Uterus (tissue), 2 donors: ENCODE data around the gene CHCHD1.

ENCODE experiments used
- CTCF ChIP-seq, 4 experiments: fragments of 200-600 bp in 2 of 4; fragments of 450-650 bp in 2 of 4; sonication (generic) in 2 of 4; IDR thresholded peaks; one replicate each; pipeline ENCODE4 v1.5.1; 2016 to 2019; ENCODE audit warnings: antibody characterized with exemption in 4 of 4, mild to moderate bottlenecking in 2 of 4, moderate library complexity in 1 of 4
- POLR2A ChIP-seq, 2 donors: fragments of 450-650 bp; IDR thresholded peaks; one replicate each; pipeline ENCODE4 v1.6.1; 2016; ENCODE audit warnings: antibody characterized with exemption in 2 of 2, mild to moderate bottlenecking in 1 of 2, moderate library complexity in 1 of 2

- TF ChIP-seq CTCF (IDR thresholded peaks at IDR 0.05), result no peak
- TF ChIP-seq POLR2A (IDR thresholded peaks at IDR 0.05), result no peak
Measured at GRCh38 chr10:73734796-73735305, 47.0 kb upstream of the CHCHD1 start.
